AG08395 (cell line): ENCODE measurements around the gene ADGRB3.

ENCODE experiments used
- DNase-seq: peaks from one replicate; pipeline ENCODE4 v3.0.0; 2012; ENCODE audit warnings: mixed read lengths, low spot score

The ADGRB3 gene

DNA sequence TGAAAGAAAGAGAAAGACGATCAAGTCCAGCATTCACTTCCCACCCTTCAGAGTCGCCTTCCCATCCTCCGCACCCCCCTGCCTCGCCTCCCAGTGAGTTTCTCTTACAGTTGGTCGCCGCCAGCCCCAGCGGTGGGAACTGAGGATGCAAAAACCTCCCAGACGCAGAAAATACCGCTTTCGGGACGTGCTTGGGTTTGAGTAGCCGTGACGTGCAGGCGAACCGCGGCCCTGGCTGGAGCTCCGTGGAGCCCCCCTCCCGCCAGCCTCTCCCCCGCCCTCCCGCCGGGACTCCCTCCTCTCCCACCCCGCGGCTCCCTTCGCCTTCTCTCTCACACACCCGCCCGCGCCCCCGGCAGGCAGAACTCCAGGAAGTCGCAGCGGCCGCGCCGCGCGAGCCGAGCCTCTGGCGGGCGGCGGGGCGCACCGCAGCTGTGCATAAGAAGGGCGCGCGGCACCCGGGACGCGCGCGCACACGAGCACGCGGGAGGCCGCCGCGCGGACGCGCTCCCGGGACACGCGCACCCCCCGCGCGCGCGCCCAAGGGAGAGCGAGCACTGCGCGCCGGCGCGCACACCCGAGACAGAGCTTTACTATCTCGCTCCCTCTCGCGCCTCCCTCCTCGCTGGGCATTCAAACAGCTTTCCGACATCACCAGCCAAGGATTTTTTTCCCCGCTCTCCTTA, at the start of gene ADGRB3:
Gene ADGRB3, plus strand, starts transcription at position 557 of the 686 bp plus-strand sequence. CDS start 3,394 bp downstream, outside the sequence.
- peak; percentile 47 for DNase-seq

- DNase-seq: no peak
Measured at GRCh38 chr6:68593558-68593957, 41.5 kb upstream of the ADGRB3 start.

DNA sequence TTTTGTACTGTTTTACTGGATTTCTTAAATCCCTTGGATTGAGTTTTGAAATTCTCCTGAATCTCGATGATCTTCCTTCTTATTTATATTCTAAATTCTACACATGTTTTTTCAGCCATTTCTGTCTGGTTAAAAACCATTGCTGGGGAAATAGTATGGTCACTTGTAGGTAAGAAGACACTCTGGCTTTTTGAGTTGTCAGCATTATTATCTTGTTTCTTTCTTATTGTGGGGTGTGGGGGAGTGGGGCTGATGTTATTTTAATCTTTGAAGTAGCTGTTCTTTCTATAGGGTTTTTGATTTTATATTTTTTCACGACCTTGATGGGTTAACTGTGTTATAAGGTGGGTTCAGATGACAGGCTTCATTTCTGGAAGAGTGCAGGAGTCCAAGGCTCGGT, 37.4 kb upstream of the ADGRB3 start:
- no peak for DNase-seq

GRCh38 chr6:68615938-68616337, 19.1 kb upstream of the ADGRB3 start:
- no peak for DNase-seq

- DNase-seq: no peak
Measured at GRCh38 chr6:68625998-68626397, 9.1 kb upstream of the ADGRB3 start.

GRCh38 chr6:68628161-68628560, 6.9 kb upstream of the ADGRB3 start:
- DNase-seq: no peak

DNA sequence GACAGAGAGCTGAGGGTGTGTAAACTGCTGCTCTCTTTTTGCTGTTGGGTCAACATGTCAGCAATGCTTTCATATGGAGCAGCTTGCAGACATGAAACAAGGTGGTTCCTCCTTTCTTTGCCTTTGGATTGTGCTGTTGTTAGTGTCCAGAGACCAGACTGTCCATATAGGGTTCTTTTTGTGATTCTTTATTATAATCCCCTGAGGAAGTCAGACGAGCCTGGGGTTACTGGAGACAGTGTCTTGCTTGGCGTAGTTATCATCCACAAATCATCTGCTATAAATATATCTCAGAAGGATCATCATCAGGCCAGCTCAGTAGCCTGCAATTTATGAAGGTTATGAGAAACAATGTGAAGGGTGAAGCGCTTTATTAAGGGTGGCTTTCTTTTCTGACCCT, 2.3 kb upstream of the ADGRB3 start:
- DNase-seq: no peak

GRCh38 chr6:68633281-68633971, 1.7 kb upstream of the ADGRB3 start:
- no peak for DNase-seq

DNA sequence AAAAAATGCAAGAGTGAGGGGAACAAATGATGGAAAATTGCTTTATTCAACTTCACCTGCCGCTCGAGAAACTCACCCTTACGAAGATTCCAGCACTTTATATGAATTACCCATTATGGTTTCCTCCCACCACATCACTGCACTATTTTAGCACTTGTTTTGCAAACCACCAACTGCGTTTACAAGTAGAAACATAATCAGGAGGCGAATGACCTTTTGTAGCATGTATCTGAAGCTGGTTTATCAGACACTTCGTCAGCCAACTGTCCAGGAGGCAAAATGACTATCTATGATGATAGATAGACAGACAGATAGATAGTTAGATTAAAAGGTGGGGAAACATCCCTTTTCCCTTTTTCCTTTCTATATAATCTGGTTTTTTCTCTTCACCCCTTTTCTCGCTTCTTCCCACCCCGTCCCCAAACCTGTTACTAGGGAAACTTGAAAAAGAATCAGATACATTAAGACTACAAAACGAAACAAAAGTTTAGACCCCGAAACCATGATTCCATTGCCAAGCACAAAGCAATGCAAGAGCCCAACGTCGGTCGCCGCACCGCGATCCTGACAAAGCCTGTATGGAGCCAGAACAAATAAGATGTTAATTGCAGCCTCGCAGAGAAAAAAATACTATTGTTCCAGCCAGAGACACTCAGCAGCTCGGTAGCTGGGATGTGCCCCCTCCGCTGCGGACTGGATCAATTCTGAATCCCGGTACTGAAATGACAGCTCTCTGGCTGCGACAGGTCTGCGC, 933 bp upstream of the ADGRB3 start:
- DNase-seq: no peak

GRCh38 chr6:68635412-68635705, 277 bp downstream of the ADGRB3 start:
- DNase-seq: no peak

DNA sequence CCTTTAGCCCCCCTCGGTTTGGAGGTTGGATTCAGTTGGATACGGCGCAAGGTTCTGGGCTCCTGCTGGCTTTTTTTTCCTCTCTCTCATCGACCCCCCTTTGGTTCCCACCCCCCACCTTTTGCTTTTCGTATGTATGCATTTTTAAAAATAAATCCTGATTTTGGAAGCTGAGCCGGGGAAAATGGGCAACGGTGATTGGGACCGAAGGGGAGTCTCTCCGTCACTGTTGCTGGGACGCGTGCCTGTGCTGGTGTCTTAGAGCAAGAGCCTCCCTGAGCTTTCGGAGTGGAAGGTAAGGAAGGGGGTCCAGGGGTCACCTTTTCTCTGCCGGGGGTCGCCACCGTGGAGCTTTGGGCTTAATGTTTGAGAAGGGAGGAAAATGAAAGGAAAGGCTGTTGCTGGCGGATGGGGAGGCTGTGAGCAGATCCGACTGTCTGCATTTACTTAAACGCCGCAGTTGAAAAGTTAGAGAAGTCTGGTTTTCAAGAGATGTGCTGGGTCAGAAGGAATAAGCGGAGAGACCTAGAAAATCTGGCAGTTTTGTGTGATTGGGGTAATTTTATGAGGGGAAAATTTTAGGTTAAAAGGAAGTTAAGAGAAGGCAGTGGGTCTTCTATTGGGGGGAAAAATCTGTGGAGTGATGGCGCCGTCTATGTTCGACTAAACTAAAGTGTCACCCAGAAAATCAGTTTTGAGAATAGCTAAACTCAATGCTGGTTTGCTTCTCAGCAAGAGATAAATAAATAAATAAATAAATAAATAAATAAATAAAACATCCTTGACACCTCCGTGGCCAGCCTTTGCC, 828 bp downstream of the ADGRB3 start:
- no peak for DNase-seq

DNA sequence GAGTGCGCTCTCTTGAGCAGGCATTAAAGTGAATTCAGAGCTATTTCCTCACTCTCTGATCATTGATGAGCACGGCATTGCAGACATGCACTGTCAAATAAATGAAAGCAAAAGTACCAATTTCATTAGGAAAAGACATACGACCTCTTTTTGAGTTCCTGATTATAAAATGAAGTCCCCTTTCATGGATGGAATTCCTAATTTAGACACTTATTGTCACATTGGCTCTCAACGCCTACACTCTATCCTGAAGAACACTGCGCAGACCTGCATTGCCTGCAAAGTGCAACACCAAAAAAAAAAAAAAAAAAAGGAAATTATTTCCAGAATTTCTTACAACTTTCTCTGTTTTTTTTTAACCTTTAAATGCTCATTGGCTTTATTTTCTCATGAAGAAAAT, 1.6 kb downstream of the ADGRB3 start:
- DNase-seq: no peak

DNA sequence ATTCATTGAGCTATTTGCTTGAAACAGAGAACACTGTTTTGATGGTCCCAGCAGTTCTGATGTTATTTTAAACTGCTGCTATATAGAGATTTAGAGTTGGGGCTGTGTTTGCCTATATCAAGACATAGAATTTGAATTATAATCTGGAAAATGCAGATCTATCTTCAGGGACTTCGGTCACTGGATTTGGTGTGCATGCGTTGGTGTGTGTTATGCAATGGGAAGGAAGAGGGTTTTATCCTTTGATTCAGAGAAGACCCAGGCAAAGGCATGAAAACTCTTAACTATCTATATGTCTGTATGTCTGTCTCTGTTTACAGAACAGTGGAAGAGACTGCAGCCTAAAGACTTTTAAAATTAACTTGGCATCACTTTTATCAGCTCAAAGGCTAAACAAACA, 2.0 kb downstream of the ADGRB3 start:
- DNase-seq: no peak

DNA sequence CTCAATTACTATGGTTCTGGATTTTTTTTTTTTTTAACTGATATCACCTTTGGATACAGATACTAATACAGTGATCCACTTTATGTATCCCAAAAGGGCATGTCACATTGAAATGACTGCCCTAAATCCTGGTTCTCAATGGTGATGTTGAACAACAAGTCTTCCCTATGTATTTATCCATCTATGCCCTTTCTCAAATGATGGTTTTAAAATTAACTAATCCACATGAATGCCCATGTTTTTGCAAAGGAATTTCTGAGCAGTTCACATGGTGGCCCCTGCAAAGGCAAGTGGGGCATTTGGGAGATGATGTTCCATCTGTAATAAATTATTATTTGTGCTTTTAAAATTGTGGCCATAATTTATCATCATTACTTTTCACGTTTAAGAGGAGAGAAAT, 2.7 kb downstream of the ADGRB3 start:
- DNase-seq: no peak

DNA sequence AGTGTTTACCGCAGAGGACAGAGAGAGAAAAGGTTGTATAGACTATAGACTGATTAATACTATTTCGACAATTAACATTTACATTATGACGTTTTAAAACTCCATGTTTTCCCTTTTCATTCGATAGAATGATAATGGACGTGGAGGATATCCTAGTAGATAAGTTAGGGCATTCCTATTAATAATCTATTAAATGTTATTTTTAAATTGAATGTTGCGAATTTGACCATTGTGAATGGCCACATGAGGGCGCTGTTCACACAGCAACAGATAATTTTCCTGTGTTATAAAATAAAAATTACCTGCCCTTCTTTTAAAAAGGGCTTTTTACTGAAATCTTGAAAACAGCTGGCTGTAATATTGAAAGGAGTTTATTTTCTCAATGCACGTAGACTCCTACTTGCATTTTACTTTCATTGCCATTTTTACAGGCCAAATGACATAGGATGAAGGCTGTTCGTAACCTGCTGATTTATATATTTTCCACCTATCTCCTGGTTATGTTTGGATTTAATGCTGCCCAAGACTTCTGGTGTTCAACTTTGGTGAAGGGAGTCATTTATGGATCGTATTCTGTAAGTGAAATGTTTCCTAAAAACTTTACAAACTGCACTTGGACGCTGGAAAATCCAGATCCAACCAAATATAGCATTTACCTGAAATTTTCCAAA, 3.3 kb downstream of the ADGRB3 start:
- peak; percentile 11 for DNase-seq

GRCh38 chr6:68639211-68639610, 4.1 kb downstream of the ADGRB3 start:
- no peak for DNase-seq

DNA sequence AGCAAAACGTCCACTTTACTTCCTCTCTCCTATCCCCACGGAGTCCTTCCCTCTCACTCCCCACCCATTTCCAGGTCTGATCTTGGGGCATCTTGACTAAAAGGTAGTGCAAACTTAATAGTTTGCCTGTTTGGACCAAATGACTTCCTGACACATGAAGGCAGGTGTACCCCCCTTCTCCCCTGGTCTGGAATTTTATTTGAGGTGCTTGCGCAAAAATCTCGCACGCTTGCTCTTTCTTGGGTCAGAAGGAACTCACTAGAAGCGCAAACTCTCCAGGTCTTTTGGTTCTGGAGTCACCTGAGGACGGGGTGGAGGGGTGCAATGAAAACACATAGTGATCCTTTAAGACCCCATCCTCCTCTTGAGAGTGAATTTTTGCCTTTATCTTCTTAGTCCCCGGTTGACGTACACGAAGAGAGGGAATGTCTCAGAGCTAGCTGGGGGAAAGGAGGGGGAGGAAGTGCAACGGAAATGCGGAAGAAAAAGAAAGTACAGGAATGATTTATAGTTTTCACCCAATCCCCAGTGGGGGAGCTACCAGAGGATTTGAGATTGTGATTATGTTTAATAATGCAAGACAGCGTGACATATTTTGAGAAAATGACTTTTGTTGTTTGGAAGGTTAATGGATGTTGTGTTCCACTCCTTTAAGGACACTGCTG, 4.9 kb downstream of the ADGRB3 start:
- no peak for DNase-seq

- DNase-seq: no peak
Measured at GRCh38 chr6:68640491-68640835, 5.4 kb downstream of the ADGRB3 start.

GRCh38 chr6:68641172-68641571, 6.1 kb downstream of the ADGRB3 start:
- no peak for DNase-seq

DNA sequence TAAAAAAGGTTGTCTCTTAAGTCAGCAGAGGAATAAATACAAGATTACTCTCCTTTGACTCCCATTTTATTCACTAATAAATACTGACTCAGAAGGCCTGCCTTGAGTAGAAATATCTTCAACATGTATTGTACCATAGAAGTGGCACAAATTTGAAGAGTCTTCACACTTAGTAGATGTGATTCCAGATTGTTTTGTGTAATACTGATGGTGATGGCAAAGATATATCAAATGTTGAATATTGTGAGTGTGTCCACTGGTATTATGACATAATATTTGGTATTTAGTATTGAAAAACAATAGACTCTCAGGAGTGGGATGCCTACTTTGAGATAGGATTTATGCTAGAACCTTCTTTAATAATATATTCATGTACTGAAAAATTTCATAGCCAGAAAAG, 7.0 kb downstream of the ADGRB3 start:
- no peak for DNase-seq

DNA sequence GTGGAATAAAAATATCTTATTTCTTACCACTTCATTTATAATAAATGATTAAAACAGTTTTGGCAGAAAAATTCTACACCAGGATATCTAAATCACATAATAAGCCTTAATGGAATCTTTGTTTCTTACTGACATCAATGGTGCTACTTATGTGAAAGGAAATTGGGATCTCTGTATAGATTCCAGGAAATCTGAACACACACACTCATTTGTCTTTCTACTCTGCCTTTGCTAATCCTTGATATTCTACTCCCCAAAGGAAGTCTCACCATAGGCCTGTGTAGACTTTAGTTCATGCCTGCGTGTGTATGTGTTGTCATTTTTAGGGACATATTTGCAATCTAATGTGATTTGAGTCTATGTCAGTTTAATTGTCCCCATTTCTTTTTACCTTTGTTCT, 7.9 kb downstream of the ADGRB3 start:
- no peak for DNase-seq

DNA sequence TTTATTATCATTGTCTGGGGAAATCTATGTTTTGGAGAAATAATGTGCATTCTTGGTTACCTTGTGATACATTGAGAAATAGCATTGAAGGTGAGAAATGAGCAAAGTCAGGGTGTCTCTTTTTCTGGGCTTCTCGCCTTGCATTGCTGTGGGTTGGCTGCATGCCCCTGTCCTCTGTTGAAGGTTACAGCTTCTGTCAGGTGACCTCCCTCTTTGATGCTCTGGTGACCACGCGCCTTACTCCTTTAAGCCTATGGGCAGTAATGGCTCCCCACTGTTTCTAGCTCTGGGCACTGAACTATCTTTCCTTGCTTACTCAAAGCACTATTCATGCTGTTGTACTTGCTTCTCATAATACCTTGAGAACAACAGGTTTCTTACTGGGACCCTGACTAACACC, 14.6 kb downstream of the ADGRB3 start:
- DNase-seq: no peak
